OCI-LY7 (cell line): ENCODE data around the gene SARS2. TPM values are rescaled to one million over a fixed set of nuclear protein-coding genes. Genes with fewer than 3 reads are reported as not detected.

Experiments
- BruUV-seq: library from RNA; stranded (reverse); fragments of 400-500 nt; replicated peaks from 2 replicates; lab custom pipeline; 2021; lab: Mats Ljungman, UMichigan
- CTCF ChIA-PET: fragments of 300-600 bp; sonication (Branson Sonifier 250); formaldehyde crosslinking; loops from one replicate; lab custom pipeline; 2022; ENCODE audit warnings: antibody characterized with exemption; ENCODE audit not compliant: unreplicated experiment; lab: Charles Lee
- POLR2A ChIA-PET: fragments of 300-600 bp; sonication (Branson Sonifier 250); formaldehyde crosslinking; loops from one replicate; lab custom pipeline; 2022; ENCODE audit warnings: antibody characterized with exemption; lab: Charles Lee
- DNase-seq: peaks from one replicate; pipeline ENCODE4 v3.0.0-alpha.2; 2015; ENCODE audit warnings: low spot score
- H2AFZ ChIP-seq: fragments of 200-600 bp; sonication (generic), shearing (Covaris generic); 2 replicates; pipeline ENCODE4 v1.6.1; 2014; ENCODE audit warnings: mild to moderate bottlenecking, antibody characterized with exemption, low read length, moderate library complexity
- H3K27ac ChIP-seq: fragments of 200-600 bp; sonication (generic); 2 replicates; pipeline ENCODE4 v1.5.1; 2014; ENCODE audit warnings: mixed run types, low read depth, mild to moderate bottlenecking, moderate library complexity, low read length, inconsistent platforms; ENCODE audit not compliant: poor library complexity, severe bottlenecking
- H3K36me3 ChIP-seq: fragments of 200-600 bp; sonication (generic); 2 replicates; pipeline ENCODE4 v1.6.1; 2014; ENCODE audit warnings: mild to moderate bottlenecking, antibody characterized with exemption, low read length, moderate library complexity, mixed read lengths; ENCODE audit not compliant: insufficient read depth
- H3K4me1 ChIP-seq: fragments of 200-600 bp; sonication (generic); 2 replicates; pipeline ENCODE4 v1.5.1; 2014; ENCODE audit warnings: mild to moderate bottlenecking, low read length; ENCODE audit not compliant: insufficient read depth, poor library complexity, severe bottlenecking
- H3K4me2 ChIP-seq: fragments of 200-600 bp; sonication (generic); 2 replicates; pipeline ENCODE4 v1.6.1; 2014; ENCODE audit warnings: mild to moderate bottlenecking, low read length
- H3K4me3 ChIP-seq: fragments of 200-600 bp; sonication (generic); 2 replicates; pipeline ENCODE4 v1.5.1; 2014; ENCODE audit warnings: mild to moderate bottlenecking, low read depth, low read length; ENCODE audit not compliant: poor library complexity, severe bottlenecking
- H3K79me2 ChIP-seq: fragments of 200-600 bp; sonication (generic); 2 replicates; pipeline ENCODE4 v1.6.1; 2016; ENCODE audit warnings: low read depth, mild to moderate bottlenecking, low read length, moderate library complexity, mixed read lengths; ENCODE audit not compliant: insufficient read depth
- H3K9me2 ChIP-seq: fragments of 200-600 bp; sonication (generic); 2 replicates; pipeline ENCODE4 v1.6.1; 2016; ENCODE audit warnings: mild to moderate bottlenecking, low read length, mixed read lengths; ENCODE audit not compliant: insufficient read depth
- H3K9me3 ChIP-seq: fragments of 200-600 bp; sonication (generic); 2 replicates; pipeline ENCODE4 v1.6.1; 2014; ENCODE audit warnings: mild to moderate bottlenecking, mixed run types, low read length, mixed read lengths
- H4K20me1 ChIP-seq: fragments of 200-600 bp; sonication (generic); 2 replicates; pipeline ENCODE4 v1.6.1; 2014; ENCODE audit warnings: mild to moderate bottlenecking, antibody characterized with exemption, low read length, moderate library complexity, mixed read lengths; ENCODE audit not compliant: insufficient read depth
- EZH2phosphoT487 ChIP-seq: fragments of 200-600 bp; sonication (generic); IDR thresholded peaks from 2 replicates; pipeline ENCODE4 v1.6.1; 2018; ENCODE audit warnings: low read depth, borderline replicate concordance, mild to moderate bottlenecking, mixed run types, antibody characterized with exemption, low read length, moderate library complexity, mixed read lengths
- intact Hi-C: fragments of 100-400 bp; cut with micrococcal nuclease; formaldehyde crosslinking; loops from one replicate; pipeline ENCODE4 v1.10.0; 2022; ENCODE audit not compliant: unreplicated experiment
- total RNA-seq, 2 experiments: library from RNA; depleted of rRNA in 1 of 2; stranded (reverse); fragments of >200 nt in 1 of 2; shearing (Covaris generic) in 1 of 2; gene quantifications; 2 replicates each; pipeline ENCODE4 v1.2.3, GENCODE V29; 2014 to 2022
- TF ChIP-seq, protein P1 (sequence below): fragments of 200-600 bp; sonication (generic); conservative IDR thresholded peaks from 2 replicates; pipeline ENCODE4 v1.5.1; 2014; ENCODE audit warnings: mild to moderate bottlenecking, antibody characterized with exemption, low read length, moderate library complexity, mixed read lengths

The SARS2 gene
- total RNA-seq, 2 experiments from 2014 or later: 37.7 to 52.8 TPM

DNA sequence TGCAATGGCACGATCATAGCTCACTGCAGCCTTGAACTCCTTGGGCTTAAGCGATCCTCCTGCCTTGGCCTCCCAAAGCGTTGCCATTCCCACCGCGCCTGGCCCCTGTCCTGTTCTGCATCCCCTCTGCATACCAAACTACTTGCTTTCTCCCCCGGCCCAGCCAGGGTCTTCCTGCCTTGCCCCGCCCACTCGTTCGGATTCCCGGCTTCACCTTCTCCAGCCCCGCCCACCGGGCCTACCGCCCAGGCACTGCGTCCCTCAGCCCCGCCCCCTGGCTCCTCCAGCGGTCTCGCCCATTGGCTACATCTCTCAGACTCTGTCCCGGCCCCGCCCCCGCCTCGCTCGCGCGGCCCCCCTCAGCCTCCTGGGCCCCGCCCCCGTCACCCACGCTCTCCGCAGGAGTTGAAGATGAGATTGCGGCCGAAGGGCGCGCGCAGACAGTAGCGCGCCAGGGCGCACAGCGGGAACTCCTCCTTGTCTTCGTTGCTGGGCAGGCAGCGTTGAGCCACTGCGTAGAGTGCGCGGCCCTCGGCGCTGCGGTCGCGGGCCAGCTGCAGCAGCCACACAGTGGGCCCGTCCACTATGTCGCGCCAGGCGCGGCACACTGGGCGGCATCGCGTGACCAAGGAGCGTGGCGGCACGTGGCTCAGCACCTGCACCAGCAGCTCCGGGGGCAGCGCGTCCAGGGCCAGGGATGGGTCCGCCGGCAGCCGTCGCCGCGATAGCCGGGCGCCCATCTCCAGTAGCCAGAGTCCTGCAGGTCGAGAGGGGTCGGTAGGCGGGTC, 19.2 kb upstream of the SARS2 start:
- Histone ChIP-seq H3K79me2 (no peaks in the 10 kb centered on the region), H3K9me2 (no peaks in the 10 kb centered on the region), H3K4me2 (no peak overlapping the region; the same call in 1 of the 2 replicates), H3K4me1 (no peaks in the 10 kb centered on the region), H3K9me3 (no peaks in the 10 kb centered on the region), H3K4me3 (no peak overlapping the region), H3K27ac (no peak overlapping the region), H3K36me3 (no peaks in the 10 kb centered on the region), H4K20me1 (no peaks in the 10 kb centered on the region), H2AFZ (no peak overlapping the region)
- intact Hi-C loops: no loop called here
- BruUV-seq: no TSS peak
- ChIA-PET CTCF (interaction anchor here (0.6 kb wide), 1 partner anchor 93 kb away, joined by 3 read pairs; no protein-coding TSS in a partner anchor), POLR2A (interaction anchor here (0.6 kb wide), 1 partner anchor 371 kb away, joined by 4 read pairs; no protein-coding TSS in a partner anchor)
- peak; percentile 53 for DNase-seq
- TF ChIP-seq, protein P1, sequence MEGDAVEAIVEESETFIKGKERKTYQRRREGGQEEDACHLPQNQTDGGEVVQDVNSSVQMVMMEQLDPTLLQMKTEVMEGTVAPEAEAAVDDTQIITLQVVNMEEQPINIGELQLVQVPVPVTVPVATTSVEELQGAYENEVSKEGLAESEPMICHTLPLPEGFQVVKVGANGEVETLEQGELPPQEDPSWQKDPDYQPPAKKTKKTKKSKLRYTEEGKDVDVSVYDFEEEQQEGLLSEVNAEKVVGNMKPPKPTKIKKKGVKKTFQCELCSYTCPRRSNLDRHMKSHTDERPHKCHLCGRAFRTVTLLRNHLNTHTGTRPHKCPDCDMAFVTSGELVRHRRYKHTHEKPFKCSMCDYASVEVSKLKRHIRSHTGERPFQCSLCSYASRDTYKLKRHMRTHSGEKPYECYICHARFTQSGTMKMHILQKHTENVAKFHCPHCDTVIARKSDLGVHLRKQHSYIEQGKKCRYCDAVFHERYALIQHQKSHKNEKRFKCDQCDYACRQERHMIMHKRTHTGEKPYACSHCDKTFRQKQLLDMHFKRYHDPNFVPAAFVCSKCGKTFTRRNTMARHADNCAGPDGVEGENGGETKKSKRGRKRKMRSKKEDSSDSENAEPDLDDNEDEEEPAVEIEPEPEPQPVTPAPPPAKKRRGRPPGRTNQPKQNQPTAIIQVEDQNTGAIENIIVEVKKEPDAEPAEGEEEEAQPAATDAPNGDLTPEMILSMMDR: no peak
- no peak for TF ChIP-seq EZH2phosphoT487

DNA sequence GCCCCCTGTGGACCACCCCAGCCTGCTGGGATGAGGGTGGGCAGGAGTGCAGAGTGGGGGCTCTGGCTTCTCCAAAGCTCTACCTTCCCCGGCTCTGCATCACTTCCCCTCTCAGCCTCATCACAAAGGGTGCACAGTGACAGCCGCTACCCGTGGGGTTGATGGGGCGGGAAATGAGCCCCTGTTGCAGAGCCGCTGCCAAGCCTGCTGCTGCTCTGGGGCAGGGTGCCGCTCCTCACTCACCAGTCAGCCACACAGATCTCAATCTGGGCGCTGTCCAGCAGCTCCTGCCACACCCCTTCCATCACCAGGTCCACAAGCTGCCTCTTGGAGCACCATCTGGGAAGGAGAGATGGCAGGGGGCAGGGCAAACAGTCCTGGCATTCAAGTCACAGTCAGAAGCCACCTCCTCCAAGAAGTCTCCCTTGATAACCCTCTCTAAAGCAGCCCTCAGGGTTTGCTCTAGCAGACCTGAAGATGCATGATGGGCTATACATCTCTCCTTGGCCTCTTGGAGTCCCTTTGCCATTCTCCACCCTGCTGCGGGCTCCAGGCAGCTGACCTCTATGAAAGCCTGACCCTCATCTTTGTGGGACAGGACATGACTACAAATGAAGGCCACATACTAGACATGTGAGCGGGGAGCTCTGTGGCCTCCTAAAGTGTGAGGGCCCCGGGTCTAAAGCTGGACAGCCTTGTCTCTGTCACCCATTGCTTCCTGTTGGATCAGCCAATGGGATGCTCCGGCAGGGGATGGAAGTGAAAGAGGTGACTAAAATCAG, 15.9 kb upstream of the SARS2 start:
- no TSS peak for BruUV-seq
- TF ChIP-seq EZH2phosphoT487: no peak
- TF ChIP-seq, protein P1: no peak
- intact Hi-C loops: no loop called here
- Histone ChIP-seq H3K4me3 (no peak overlapping the region), H3K36me3 (no peaks in the 10 kb centered on the region), H3K4me1 (no peaks in the 10 kb centered on the region), H3K4me2 (no peak overlapping the region), H4K20me1 (no peaks in the 10 kb centered on the region), H2AFZ (no peak overlapping the region), H3K9me3 (no peaks in the 10 kb centered on the region), H3K79me2 (no peaks in the 10 kb centered on the region), H3K9me2 (no peaks in the 10 kb centered on the region), H3K27ac (no peak overlapping the region)
- DNase-seq: no peak
- ChIA-PET POLR2A (no interaction called here), CTCF (no interaction called here)
